ENCODE data around the gene TMEM132D.

DNA sequence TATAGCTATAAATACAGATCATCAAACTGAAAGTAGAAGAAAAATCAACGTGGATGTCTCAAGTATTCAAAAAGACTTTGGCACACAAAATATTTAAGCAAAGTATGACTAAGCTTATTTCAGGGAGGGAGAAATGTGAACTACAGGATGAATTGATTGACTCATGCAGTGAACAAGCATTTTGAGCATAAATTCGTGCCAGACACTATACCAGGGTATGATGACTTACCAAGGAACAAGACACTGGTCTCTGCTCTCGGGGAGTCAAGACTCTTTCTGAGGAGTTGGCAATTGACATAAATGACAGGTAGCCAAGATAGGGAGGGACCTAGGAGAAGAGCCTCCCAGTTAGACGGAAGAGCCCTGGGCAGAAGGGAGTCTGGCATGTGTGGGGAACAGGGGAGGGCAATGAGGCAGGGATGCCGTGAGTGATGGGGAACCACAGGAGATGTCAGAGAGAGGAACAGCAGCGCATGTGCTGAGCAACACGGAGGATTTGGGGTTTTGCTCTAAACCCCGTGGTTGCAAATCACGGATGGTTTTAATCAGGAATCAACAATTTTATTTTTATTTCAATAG lies 115.2 kb downstream of the TMEM132D start:
- TF ChIP-seq, protein P1, sequence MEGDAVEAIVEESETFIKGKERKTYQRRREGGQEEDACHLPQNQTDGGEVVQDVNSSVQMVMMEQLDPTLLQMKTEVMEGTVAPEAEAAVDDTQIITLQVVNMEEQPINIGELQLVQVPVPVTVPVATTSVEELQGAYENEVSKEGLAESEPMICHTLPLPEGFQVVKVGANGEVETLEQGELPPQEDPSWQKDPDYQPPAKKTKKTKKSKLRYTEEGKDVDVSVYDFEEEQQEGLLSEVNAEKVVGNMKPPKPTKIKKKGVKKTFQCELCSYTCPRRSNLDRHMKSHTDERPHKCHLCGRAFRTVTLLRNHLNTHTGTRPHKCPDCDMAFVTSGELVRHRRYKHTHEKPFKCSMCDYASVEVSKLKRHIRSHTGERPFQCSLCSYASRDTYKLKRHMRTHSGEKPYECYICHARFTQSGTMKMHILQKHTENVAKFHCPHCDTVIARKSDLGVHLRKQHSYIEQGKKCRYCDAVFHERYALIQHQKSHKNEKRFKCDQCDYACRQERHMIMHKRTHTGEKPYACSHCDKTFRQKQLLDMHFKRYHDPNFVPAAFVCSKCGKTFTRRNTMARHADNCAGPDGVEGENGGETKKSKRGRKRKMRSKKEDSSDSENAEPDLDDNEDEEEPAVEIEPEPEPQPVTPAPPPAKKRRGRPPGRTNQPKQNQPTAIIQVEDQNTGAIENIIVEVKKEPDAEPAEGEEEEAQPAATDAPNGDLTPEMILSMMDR (IDR thresholded peaks at IDR 0.05; ENCODE audit: low read length): no peak
- TF ChIP-seq EZH2 (IDR thresholded peaks at IDR 0.05; ENCODE audit: borderline replicate concordance, low read length): no peak
